ACC112 (cell line): Measurements from ENCODE around the gene STARD13.

Source experiments
- H2AFZ ChIP-seq: fragments of 200-600 bp; sonication (generic); one replicate; pipeline ENCODE4 v1.6.0; 2017; ENCODE audit warnings: antibody characterized with exemption, low read length; ENCODE audit not compliant: unreplicated experiment
- H3K27ac ChIP-seq: fragments of 200-600 bp; sonication (generic); 2 replicates; pipeline ENCODE4 v1.5.1; 2014; ENCODE audit warnings: low read depth, mild to moderate bottlenecking, antibody characterized with exemption, low read length, moderate library complexity
- H3K27me3 ChIP-seq: fragments of 200-600 bp; sonication (generic); 2 replicates; pipeline ENCODE4 v1.6.1; 2014; ENCODE audit warnings: mild to moderate bottlenecking, antibody characterized with exemption, low read length, moderate library complexity, mixed read lengths; ENCODE audit not compliant: insufficient read depth
- H3K36me3 ChIP-seq: fragments of 200-600 bp; sonication (generic); 2 replicates; pipeline ENCODE4 v1.6.1; 2016; ENCODE audit warnings: mild to moderate bottlenecking, antibody characterized with exemption, low read length, moderate library complexity, mixed read lengths; ENCODE audit not compliant: insufficient read depth
- H3K4me1 ChIP-seq: fragments of 200-600 bp; sonication (generic); one replicate; pipeline ENCODE4 v1.6.1; 2016; ENCODE audit warnings: low read length, mixed read lengths; ENCODE audit not compliant: insufficient read depth, unreplicated experiment, control insufficient read depth
- H3K4me3 ChIP-seq: fragments of 200-600 bp; sonication (generic); 2 replicates; pipeline ENCODE4 v1.5.1; 2014; ENCODE audit warnings: mild to moderate bottlenecking, low read depth, low read length
- H3K79me2 ChIP-seq: fragments of 200-600 bp; sonication (generic); one replicate; pipeline ENCODE4 v1.6.0; 2016; ENCODE audit warnings: low read length; ENCODE audit not compliant: control insufficient read depth, unreplicated experiment, insufficient read depth

The STARD13 gene

DNA sequence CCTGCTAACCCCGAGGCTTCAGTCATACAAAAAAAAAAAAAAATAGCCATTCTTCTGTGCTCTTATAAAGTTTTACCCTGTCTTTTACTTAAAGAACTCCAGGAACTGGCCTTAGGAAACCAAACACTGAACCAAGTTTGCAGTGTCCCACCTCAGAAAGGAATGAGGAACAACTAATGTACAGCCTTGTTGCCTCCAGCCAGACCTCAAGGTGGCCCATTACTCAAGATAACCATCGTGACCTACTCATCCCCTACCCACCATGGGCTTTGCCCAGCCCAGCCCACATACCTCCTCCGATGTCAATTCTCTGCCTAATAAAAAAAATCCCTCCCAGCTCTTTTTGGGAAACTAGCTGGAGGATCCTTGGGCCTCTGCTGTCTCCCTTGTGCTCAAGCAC, 133.2 kb downstream of the STARD13 start:
- Histone ChIP-seq H3K36me3 (peaks cover 6% of the 10 kb centered on the region; the same call in 1 of the 2 replicates), H3K79me2 (peaks cover 41% of the 10 kb centered on the region)

DNA sequence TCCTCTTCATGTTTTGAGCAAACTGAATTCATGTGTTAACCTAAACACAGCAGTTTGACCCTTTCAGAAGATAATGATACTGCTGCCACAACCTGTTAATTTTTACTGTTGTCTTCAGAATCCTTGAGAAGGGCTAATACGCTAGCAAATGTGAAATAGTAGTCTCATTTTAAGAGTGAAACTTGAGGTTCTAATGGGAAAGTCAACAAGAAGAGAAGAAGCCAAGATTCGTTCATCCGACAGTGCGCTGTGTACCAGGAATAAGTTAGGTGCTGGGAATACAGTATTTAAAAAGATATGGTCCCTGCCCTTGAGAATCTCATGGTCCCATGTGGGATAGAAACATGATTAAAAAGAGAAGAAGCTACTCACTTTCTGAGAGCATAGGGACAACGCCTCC, 134.9 kb downstream of the STARD13 start:
- H2AFZ ChIP-seq = no peak overlapping the region
- H3K79me2 ChIP-seq = peaks cover 52% of the 10 kb centered on the region
- H3K27me3 ChIP-seq = no peaks in the 10 kb centered on the region
- no peak overlapping the region for H3K4me3 ChIP-seq
- H3K27ac ChIP-seq = no peak overlapping the region
- H3K36me3 ChIP-seq = peaks cover 7% of the 10 kb centered on the region; the same call in 1 of the 2 replicates
- H3K4me1 ChIP-seq = peaks cover 32% of the 10 kb centered on the region

More for the DNA sequence above, 133.2 kb downstream of the STARD13 start:
- no peak overlapping the region for H2AFZ ChIP-seq
- peaks cover 32% of the 10 kb centered on the region for H3K4me1 ChIP-seq
- no peaks in the 10 kb centered on the region for H3K27me3 ChIP-seq
- H3K4me3 ChIP-seq = no peak overlapping the region
- H3K27ac ChIP-seq = peak overlapping the region; percentile 74; the same call in 1 of the 2 replicates

DNA sequence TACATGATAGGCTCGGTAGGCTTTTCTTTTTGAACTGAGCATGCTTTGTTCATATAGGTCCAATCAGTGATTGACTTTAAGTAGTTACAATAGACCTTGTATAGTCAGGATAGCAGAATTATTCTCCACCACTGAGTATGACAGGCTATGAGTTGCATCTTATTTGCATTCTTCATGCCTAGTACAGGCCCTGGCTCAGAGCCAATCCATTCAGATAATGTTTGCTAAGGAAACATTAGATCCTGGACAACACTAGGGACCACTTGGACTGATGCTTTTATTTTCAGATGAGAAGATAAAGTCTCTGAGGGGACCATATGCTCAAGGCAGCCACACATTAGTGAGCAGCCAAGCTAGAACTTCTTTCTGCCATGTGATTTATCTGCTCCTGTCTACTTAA, 135.4 kb downstream of the STARD13 start:
- Histone ChIP-seq H2AFZ (no peak overlapping the region), H3K27ac (no peak overlapping the region), H3K4me1 (peaks cover 30% of the 10 kb centered on the region), H3K79me2 (peaks cover 55% of the 10 kb centered on the region), H3K36me3 (peaks cover 7% of the 10 kb centered on the region; the same call in 1 of the 2 replicates), H3K27me3 (no peaks in the 10 kb centered on the region), H3K4me3 (no peak overlapping the region)

DNA sequence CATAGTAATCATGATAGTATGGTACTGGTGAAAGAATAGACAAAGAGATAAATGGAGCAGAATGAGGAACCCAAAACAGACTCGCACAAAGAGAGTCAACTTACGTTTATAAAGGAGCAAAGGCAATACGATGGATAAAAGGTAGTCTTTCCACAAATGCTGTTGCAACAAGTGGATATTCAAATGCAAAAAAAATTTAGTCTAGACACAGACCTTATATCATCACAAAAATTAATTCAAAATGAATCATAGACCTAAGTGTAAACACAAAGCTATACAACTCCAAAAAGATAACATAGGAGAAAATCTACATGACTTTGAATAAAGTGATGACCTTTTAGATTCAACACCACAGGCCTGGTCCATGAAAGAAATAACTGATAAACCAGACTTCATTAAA, 137.7 kb downstream of the STARD13 start:
- Histone ChIP-seq H3K36me3 (peaks cover 16% of the 10 kb centered on the region), H2AFZ (no peak overlapping the region), H3K79me2 (peaks cover 72% of the 10 kb centered on the region), H3K27ac (no peak overlapping the region), H3K4me1 (peaks cover 7% of the 10 kb centered on the region), H3K27me3 (no peaks in the 10 kb centered on the region), H3K4me3 (no peak overlapping the region)

DNA sequence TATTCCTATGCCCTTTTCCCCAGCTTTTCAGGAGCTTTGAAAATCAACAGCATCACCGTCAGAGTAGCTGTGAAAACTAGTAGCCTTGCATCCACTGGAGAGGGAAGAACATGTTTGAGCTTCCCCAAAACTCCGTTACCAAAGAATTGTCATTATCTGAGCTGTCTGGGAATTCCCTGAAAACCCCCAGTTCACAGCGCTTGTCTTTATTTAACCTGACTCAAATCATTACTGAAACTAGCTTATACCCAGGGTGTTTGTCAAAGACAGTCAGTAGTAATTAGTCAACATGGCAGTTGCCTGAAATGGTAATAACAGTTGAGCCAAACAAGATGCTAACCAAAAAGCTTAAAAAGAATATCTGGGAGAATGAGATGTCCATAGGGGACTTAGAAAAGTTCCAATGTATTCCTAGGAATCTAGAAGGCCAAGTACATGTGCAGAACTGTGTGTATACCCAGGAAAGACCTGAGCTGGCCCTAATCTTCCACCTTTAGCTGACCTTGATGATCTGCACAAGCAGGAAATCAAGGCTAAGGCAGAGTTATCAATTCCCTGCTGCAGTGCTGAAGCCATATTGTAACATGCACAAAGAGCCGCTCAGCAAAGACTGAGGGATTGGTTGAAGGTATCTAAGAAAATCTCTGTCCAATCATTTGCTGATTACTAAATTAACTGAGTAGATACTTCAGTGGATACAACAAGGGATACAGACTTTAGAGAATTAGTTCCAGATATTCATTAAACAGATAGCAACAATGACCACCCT, 138.5 kb downstream of the STARD13 start:
- H3K27me3 ChIP-seq = no peaks in the 10 kb centered on the region

GRCh38 chr13:33145667-33146066, 139.9 kb downstream of the STARD13 start:
- Histone ChIP-seq H3K36me3 (peaks cover 36% of the 10 kb centered on the region), H3K4me3 (no peak overlapping the region), H3K4me1 (peaks cover 4% of the 10 kb centered on the region), H3K79me2 (peaks cover 65% of the 10 kb centered on the region), H3K27me3 (no peaks in the 10 kb centered on the region), H3K27ac (no peak overlapping the region), H2AFZ (no peak overlapping the region)

More for the DNA sequence above, 138.5 kb downstream of the STARD13 start:
- no peak overlapping the region for H3K4me3 ChIP-seq
- H3K36me3 ChIP-seq = peaks cover 24% of the 10 kb centered on the region
- H3K4me1 ChIP-seq = peaks cover 4% of the 10 kb centered on the region
- H3K79me2 ChIP-seq = peaks cover 71% of the 10 kb centered on the region
- H2AFZ ChIP-seq = no peak overlapping the region
- no peak overlapping the region for H3K27ac ChIP-seq

GRCh38 chr13:33144358-33144784, 141.2 kb downstream of the STARD13 start:
- H3K4me3 ChIP-seq = no peak overlapping the region
- no peak overlapping the region for H3K27ac ChIP-seq
- H3K27me3 ChIP-seq = no peaks in the 10 kb centered on the region
- H3K4me1 ChIP-seq = no peaks in the 10 kb centered on the region
- H3K79me2 ChIP-seq = peaks cover 58% of the 10 kb centered on the region
- H2AFZ ChIP-seq = no peak overlapping the region
- H3K36me3 ChIP-seq = peaks cover 46% of the 10 kb centered on the region

DNA sequence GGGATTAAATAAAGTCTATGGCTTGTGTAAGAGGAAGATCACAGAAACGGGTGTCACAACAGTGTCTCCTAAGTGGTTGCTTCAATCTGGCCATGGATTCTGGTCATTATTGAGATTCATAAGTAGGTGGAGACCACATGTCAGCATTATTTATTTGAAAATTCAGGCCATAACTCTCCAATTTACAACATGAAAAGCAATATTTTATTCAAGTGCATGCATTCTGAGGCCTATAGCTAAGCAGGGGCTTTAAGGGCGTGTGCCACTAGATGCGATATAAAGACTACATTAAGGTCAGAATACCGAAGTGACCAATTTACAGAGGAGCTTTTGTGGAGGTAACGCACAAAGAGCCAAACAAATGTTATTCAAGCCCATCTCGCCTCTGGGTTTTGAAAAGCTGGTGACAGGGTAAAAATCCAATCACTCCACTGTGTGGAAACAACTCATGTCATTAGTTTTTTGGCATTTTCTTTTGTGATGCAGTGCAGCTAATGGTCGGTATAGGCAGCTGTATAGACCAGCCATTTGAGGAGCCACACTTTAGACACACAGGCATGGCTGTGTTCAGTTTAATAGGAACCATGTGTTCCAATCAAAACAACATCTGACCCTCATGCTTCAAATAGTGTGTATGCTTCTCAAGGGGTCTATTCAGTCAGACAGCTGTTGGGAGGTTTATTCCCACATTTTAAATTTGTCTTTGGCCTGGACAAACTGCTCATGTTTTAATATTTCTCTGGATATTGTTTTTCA, 145.6 kb downstream of the STARD13 start:
- H3K27ac ChIP-seq = no peak overlapping the region
- H3K4me1 ChIP-seq = no peaks in the 10 kb centered on the region
- peaks cover 76% of the 10 kb centered on the region for H3K36me3 ChIP-seq
- no peaks in the 10 kb centered on the region for H3K27me3 ChIP-seq
- no peak overlapping the region for H2AFZ ChIP-seq
- H3K4me3 ChIP-seq = no peak overlapping the region
- peaks cover 31% of the 10 kb centered on the region for H3K79me2 ChIP-seq

DNA sequence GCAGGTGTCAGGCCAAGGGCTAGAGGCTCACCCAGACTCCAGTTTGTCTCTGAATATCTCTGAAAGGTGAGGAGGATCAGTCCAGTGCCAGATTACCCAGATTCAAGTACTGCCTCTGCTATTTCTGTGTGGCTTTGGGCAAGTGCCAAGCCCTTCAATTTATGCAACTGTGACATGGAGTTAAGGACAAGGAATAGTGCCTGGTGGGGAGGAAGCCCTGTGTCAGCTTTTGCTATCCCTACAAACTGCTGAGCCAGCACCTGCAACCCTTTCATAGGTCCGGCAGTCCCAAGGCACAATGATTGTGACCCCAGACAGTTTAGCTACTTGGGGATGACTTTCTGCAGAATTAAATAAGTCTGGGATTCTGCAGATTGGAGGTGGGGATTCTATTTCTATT, 146.4 kb downstream of the STARD13 start:
- H3K79me2 ChIP-seq = peaks cover 28% of the 10 kb centered on the region
- no peak overlapping the region for H3K27ac ChIP-seq
- H3K36me3 ChIP-seq = peaks cover 78% of the 10 kb centered on the region
- no peak overlapping the region for H3K4me3 ChIP-seq
- no peaks in the 10 kb centered on the region for H3K27me3 ChIP-seq
- H2AFZ ChIP-seq = no peak overlapping the region
- H3K4me1 ChIP-seq = no peaks in the 10 kb centered on the region

DNA sequence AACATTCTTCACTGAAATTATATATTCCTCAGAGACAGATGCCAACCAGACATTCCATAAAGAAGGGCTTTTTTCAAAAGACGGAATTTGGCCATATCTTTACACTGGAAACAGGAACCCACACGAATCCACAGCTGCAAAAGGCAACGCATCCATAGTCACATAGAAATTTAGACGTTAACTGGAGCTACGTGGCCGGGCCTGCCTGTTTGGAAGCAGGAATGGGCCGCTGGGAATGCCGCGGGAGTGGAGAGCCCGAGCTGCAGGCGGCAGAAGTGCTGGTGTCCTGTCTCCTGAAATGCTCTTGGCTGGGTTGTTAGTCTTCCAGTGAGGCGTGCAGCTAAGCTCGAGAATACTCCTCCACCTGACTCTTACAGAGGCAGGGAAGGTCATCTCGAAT, 147.1 kb downstream of the STARD13 start:
- no peak overlapping the region for H2AFZ ChIP-seq

More for the DNA sequence above, 147.1 kb downstream of the STARD13 start:
- Histone ChIP-seq H3K36me3 (peaks cover 79% of the 10 kb centered on the region), H3K79me2 (peaks cover 24% of the 10 kb centered on the region), H3K4me1 (peaks cover 5% of the 10 kb centered on the region), H3K27me3 (no peaks in the 10 kb centered on the region), H3K4me3 (no peak overlapping the region), H3K27ac (no peak overlapping the region)
